WI38 (cell line): ENCODE measurements around the gene IFT22.
"Not testable (repeated sequence)": the region's sequence is repeated elsewhere in the genome, so short reads cannot be mapped to it uniquely, and the experiment has no call there.

Source experiments
- H3K4me3 ChIP-seq: 2 replicates; pipeline ENCODE4 v1.5.1; 2011; ENCODE audit warnings: low read depth, mild to moderate bottlenecking, control low read depth, low read length
- CTCF ChIP-seq: IDR thresholded peaks from 2 replicates; pipeline ENCODE4 v1.5.1; 2012; ENCODE audit warnings: low read depth, mild to moderate bottlenecking, control low read depth, low read length

IFT22 gene

GRCh38 chr7:101265622-101266516, 55.7 kb downstream of the IFT22 start:
- no peak overlapping the region for H3K4me3 ChIP-seq
- no peak for TF ChIP-seq CTCF

- not testable (repeated sequence) for H3K4me3 ChIP-seq
Measured at GRCh38 chr7:101264102-101264706, 57.4 kb downstream of the IFT22 start.
